OCI-LY3 (cell line): ENCODE results near the gene C1orf21.

Experiments
- CTCF ChIP-seq: fragments of 200-600, 300-600 bp; sonication (generic); IDR thresholded peaks from 2 replicates; pipeline ENCODE4 v1.5.1; 2014; ENCODE audit warnings: antibody characterized with exemption, low read length, low read depth
- EZH2phosphoT487 ChIP-seq: fragments of 200-600 bp; shearing (Covaris generic); IDR thresholded peaks from 2 replicates; pipeline ENCODE4 v1.6.1; 2018; ENCODE audit warnings: antibody characterized with exemption, mixed run types, low read depth

DNA sequence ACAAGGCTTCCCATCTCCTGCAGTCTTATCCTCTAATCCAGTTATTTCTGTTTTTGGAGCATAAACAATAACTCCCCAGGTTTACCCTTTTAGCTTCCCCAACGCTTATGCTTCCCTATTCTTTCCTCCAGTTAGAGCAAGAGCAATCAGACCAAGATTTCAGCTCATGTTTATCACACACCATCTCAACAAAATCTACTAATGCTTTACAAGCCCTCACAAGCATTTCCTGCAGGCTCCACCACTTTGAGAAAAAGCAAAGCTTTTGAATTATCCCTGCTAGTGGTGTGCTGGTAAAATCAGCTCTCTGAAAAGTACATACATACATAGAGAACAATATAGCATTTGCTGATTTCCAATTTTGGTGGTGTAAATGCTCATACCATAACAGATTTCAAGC is 275.0 kb downstream of the C1orf21 start:
- TF ChIP-seq CTCF (no peak), EZH2phosphoT487 (no peak)
